NCI-H524 treated with DMSO at 0.1 percent for 48 hours (cell line): ENCODE data around the gene ZSCAN20.
"Not testable (repeated sequence)": the region's sequence is repeated elsewhere in the genome, so short reads cannot be mapped to it uniquely, and the experiment has no call there.

Experiments used
- DNase-seq: peaks from one replicate; lab custom pipeline; 2025; lab: John Stamatoyannopoulos, UW

Gene ZSCAN20

DNA sequence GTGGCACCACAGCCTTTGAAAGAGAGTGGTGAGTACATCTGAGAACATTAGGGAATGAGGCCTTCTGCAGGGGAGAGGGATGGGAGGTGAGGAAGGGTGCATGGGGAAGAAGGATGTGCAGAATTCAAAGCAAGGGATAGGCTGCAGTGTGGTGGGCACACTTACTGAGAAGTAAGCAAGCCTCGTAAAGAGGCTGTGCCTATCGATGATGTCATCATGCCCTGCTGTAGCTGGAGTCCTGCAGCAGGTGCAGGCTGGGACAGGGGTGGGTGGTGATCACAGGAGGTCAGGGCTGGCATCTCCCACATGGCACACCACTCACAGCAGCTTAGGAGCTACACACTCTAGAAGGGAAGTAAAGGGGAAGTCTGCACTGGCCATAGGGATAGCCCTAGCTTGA, 16.2 kb downstream of the ZSCAN20 start:
- DNase-seq = no peak

DNA sequence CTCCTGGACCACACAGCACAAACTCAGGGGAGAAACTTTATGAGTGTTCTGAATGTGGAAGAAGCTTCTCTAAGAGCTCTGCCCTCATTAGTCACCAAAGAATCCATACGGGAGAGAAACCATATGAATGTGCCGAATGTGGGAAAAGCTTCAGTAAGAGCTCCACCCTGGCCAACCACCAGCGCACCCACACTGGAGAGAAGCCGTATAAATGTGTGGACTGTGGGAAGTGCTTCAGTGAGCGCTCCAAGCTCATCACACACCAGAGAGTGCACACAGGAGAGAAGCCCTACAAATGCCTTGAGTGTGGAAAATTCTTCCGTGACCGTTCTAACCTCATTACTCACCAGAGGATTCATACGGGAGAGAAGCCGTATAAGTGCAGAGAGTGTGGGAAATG, 22.5 kb downstream of the ZSCAN20 start:
- no peak for DNase-seq

DNA sequence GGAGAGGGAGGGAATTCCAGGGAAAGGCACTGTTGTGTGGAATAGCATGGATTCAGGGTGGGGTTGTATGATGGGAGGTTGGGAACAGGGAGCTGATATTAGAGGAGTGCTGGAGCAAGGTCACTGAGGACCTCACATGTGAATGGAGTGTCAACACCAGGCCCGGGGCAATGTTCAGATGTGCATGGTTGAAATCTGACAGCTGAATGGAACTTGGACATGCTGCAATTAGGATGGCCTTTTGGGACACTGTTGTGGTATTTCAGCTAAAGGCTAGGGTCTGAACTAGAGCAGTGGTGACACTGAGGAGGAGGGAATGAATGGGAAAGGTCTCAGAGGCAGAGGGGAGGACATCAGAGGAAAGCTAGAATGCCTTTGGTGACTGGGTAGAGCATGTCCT, 25.0 kb downstream of the ZSCAN20 start:
- DNase-seq = no peak

DNA sequence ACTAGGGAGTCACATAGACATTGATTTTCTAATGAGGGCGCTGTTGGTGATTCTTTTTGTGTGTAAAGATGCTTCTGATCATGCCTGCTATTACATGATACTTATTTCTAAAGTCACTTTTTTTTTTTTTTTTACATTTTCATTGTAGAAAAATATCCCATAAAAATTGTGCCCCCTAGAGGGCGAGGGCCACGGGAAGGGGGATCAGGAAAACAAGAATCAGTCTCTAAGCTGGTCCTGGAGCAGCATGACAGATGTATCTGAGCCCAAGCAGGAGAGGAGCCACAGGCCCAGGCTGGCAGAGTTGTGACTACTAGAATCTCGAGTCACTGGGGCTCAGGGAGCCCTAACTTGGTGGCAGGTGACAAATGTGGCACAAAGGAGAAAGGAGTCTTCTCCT, 28.1 kb downstream of the ZSCAN20 start:
- DNase-seq = no peak

DNA sequence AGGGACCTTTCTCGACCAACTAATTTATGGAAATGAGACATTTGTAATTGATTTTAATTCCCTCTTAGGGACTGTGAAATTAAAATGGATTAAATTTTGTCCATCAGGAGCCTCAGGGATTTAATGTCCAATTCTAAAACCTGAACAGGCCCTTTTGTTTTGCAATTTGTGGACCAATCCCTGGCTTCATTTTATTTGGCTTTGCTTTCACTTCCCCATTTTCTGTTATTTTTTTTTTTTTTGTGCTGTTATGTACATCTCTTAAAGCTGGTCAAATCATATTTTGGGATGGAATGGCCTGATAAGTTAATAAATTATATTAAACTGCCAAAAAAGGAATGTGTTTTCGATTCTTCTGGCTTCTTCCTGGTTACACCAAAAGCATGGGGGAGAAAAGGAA, 28.9 kb downstream of the ZSCAN20 start:
- DNase-seq = no peak

DNA sequence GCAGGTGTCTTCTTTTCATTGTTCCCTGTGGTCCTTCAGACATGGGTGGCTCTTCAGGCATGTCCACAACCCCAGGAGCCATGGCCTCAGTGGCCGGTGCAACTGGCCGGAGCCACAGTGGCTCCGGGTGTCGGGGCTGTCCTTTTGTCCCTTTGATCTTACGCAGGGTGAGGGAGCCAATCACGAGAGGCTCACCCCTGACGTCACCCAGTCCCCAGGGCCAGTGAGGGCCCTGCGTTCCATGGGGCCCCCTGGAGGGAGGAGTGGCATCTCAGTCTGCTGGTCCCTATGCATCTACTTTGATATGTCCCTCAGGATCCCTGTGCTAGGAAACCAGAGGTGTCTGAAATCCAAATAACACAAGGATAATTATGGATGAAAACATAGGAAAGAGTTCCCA, 29.3 kb downstream of the ZSCAN20 start:
- no peak for DNase-seq

GRCh38 chr1:33502726-33503125, 30.3 kb downstream of the ZSCAN20 start:
- no peak for DNase-seq

DNA sequence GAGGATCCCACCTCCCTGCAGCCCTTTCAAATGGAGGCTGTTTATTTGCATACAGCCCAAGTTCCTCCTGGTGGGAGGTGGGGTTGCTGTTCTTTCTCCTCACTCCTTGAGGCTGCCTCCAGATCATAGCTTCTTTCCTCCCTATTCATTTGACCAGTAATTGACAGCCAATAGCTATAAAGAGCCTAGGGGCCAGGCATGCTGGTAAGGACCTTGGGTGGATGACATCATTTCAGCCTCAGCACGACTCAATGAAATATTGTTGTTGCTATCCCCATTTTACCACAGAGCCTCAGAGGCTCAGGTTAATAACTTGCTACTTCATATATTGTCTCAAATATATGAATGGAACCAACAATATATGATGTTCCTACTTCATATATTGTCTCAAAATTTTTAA, 31.1 kb downstream of the ZSCAN20 start:
- DNase-seq = no peak

DNA sequence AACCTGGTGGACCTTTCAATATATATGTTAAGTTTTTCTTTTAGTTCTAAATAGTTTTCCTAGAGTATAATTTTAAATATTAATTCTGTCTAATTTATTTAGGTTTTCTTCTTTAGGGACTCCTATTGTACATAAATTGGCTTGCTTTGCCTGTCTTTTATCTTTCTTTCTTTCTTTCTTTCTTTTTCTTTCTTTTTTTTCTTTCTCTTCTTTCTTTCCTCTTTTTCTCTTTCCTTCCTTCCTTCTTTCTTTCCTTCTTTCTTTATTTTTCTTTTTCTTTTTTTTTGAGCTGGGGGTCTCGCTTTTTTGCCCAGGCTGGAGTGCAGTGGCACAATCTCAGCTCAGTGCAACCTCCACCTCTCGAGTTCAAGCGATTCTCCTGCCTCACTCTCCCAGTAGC, 35.2 kb downstream of the ZSCAN20 start:
- no peak for DNase-seq

DNA sequence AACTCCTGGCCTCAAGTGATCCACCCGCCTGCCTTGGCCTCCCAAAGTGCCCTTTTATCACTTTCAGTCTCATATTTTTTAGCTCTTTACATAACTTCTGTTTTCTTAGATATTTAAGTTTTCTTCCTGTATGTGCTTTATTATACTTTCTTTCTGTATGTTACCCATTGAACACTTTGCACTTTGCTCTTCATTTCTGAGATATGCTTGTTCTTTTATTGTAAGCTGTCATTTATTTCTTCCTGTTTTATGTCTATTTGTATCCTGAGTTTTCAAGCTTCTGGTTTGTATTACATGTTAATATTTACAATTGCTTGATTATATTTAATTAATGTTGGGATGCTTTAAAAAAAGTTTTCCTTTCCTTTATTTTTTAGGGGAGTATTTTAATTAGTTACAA, 35.7 kb downstream of the ZSCAN20 start:
- DNase-seq = no peak

DNA sequence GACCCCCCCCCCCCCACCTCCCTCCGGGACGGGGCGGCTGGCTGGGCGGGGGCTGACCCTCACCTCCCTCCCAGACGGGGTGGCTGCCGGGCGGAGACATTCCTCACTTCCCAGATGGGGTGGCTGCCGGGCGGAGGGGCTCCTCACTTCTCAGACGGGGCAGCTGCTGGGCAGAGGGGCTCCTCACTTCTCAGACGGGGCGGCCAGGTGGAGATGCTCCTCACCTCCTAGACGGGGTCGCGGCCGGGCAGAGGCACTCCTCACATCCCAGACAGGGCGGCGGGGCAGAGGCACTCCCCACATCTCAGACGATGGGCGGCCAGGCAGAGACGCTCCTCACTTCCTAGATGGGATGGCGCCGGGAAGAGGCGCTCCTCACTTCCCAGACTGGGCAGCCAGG, 36.8 kb downstream of the ZSCAN20 start:
- not testable (repeated sequence) for DNase-seq

DNA sequence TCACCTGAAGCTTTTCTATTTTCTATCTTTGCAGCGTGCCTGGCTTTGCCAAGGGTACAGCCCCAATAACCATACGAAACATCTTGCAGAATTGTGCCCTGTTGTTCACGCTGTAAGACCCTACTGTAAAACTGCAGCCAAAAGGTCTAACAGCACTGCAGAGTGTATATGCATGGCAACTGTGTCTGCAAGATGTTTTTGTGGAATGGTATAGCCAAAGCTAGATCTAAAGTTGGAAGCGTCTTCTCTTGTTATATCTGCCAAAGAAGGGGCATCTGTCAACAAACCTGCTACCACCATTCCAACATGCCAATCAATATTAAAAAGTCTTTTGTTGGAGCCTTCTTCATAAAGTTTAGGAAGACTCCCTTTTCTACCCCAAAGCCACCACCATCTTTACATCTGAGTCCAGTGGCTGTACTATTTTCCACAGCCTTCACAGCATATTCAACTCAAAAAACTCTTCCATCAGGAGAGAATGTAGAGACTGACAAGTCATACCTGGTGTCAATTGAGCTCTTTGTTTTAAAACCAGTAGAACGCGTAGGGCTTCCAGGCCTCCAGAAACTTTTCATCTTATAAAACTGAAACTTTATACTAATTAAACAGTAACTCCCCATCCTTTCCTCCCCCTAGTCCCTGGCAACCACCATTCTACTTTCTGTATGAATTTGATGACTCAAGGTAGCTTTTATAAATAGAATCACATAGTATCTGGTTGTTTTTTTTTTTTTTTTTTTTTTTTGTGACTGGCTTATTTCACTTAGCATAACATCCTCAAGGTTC, 40.0 kb downstream of the ZSCAN20 start:
- DNase-seq = no peak

DNA sequence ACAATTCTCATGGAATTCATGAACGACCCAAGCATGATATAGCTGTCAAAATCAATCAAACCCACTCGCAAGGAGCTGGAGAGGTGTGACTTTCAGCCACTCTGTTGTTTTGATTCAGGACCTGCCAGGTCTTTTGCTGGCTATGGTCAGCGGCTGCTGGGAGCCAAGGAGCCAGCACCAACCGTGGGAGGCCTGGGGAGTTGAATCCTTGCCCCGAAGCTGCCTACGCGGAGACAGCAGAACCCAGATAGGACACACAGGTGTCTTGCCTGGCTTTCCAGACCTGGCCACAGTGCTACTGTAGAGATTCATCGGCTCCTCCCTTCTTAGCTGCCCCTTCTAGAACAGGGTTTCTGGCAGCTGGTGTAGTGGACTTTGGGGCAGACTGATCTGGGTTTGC, 42.7 kb downstream of the ZSCAN20 start:
- no peak for DNase-seq

DNA sequence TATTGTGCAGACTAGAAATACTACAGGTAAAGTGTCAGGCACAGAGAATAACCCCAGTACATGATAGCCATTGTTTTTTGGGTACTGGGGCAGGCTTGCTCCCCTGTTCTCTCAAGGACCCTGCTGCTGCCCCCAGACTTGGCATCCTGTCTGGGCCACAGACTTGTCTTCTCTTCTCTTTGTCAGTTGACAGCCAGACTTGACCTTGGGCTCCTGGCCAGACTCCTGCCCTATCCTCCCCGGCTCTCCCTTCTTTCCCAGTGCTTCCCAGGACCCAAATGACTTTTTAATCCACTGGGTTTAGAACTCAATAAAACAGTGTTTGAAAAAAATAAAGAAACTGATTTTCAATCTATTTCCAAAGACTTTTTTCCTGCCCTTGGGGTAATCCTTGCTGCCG, 43.2 kb downstream of the ZSCAN20 start:
- no peak for DNase-seq

GRCh38 chr1:33516428-33516827, 44.0 kb downstream of the ZSCAN20 start:
- DNase-seq = no peak

DNA sequence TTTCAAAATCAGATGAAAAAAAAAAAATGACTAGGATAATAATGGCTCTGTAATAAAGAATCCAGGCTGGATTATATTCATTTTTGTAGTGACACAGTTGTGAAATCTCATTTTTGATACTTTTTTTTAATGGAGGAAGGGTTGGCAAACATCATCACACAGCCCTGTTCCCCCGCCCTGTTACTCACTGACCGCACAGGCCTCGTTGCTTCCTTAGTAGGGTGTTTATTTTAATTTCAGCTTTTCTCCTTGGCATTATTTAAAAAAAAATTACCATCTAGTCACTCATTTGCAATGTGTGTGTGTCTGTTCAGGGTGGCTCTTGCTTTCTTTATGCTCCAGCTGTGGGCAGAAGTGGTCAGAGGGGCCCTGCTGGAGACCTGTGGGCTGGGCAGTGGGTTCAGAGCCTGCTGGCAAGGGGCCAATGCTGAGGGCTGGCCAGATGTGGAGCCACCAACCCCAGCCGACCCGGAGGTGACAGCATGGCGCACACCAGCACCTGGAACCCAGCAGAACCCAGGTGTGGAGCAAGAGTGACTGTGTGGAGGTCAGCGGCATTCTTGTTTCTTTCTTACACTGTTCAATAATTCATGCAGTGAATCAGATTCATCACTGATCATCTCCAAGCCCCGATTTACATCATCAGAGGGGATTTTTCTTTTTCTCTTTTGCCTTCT, 44.6 kb downstream of the ZSCAN20 start:
- DNase-seq = no peak

DNA sequence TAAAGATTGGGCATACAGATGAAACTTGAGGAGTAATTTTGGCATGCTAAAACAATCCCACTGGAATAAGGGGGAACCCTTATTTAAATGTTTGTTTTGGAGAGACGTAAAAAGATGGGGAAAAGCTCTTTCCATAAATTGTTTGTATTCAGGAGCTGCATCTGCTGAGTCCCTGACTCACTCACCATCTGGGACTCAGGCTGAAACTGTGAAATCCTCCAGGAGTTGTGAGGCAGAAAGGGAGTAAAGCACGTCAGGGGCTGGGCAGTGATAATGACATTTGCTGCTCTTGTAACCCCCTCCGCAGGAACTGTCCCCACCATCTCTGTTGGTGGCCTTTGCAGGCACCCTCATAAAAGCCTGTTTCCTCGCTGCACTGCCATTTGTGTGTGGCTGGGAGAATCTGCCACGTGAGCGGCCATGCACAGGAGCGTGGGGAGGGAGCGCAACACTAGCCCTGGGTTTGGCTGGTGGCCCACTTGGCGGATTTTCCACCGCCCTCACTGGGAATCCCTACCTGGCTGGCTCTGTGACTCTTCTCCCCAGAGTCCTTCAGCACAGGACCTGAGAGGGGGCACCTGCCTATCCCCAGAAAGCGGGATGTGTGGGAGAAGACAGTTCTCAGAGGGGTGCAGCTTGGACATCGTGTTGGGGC, 45.3 kb downstream of the ZSCAN20 start:
- DNase-seq = no peak

DNA sequence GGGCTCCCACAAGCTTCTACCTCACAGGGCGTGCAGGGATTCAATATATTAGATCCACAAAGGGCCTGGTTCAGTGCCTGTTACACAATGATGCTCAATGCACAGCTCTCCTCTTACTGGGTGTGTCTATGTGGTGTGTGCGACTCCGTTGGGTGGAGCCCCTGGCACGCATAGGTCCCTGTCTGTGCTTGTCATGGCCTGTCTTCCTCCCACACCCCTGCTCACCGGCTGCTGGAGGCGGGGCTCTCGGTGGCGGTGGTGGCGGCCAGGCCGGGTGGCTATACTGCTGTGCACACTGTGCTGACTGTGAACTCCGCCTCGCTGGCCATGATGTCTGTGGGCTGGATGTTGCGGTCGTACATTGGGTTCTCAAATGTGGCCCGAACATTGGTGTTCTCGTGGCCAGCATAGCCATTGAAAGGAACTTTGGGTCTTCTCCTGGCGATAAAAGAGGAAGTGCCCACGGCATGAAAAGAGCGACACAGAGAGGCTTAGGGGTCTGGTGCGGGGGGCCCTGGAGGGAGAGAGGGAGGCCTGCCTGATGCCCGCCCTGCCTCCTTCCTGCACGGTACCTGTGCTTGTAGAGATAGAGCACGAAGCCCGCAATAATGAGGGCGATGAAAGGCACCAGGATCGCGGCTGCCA, 46.9 kb downstream of the ZSCAN20 start:
- DNase-seq = no peak

- DNase-seq = no peak
Measured at GRCh38 chr1:33524586-33524985, 52.1 kb downstream of the ZSCAN20 start.

GRCh38 chr1:33527934-33528333, 55.5 kb downstream of the ZSCAN20 start:
- DNase-seq = no peak

DNA sequence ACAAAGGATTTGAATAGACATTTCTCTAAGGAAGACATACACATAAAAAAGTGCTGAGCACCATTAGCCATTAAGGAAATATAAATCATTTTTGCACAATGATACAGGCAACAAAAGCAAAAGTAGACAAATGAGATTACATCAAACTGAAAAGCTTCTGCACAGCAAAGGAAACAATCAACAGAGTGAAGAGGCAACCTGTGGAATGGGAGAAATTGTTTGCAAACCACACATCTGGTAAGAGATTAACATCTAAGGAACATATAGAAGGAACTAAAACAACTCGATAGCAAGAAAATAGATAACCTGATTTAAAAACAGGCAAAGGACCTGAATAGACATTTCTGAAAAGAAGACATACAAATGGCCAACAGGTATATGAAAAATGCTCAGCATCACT, 57.5 kb downstream of the ZSCAN20 start:
- DNase-seq = no peak

GRCh38 chr1:33532250-33532649, 59.8 kb downstream of the ZSCAN20 start:
- no peak for DNase-seq

DNA sequence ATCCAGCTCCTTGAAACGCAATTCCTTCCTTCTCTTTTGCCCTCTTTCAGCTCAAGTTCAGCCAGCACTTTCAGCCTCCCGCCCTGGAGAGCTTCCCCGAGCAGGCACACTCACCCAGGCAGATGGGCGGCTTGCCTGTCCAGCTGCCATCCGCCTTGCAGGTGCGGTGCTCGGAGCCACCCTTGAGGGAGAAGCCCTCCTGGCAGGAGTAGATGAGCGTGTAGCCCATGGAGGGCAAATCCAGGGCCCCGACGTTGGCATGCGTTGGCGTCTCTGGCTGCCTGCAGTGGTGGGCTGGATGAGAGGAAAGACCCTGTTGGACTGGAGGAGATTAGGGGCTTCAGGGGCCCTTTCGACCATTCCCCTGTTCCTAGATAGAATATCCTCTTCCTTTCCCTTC, 60.5 kb downstream of the ZSCAN20 start:
- no peak for DNase-seq
